Dendritic cell treated with granulocyte-macrophage colony-stimulating factor and Interleukin-4, amounts not matched to agents 40 ng/mL and 50 ng/mL, for 4 days (primary cell): Measurements from ENCODE around the gene PCDHGC3.

Source experiments
- H3K27ac Mint-ChIP-seq: one replicate; pipeline ENCODE4 v1.8.0; 2022; ENCODE audit warnings: mild to moderate bottlenecking, mixed read lengths
- H3K27me3 Mint-ChIP-seq: one replicate; pipeline ENCODE4 v1.8.0; 2022; ENCODE audit warnings: mild to moderate bottlenecking, mixed read lengths
- H3K36me3 Mint-ChIP-seq: one replicate; pipeline ENCODE4 v1.8.0; 2022; ENCODE audit warnings: low read depth, mixed read lengths
- H3K4me1 Mint-ChIP-seq: one replicate; pipeline ENCODE4 v1.8.0; 2022; ENCODE audit warnings: low read depth, mixed read lengths
- H3K4me3 Mint-ChIP-seq: one replicate; pipeline ENCODE4 v1.8.0; 2022; ENCODE audit warnings: mild to moderate bottlenecking, moderate library complexity, mixed read lengths
- H3K9me3 Mint-ChIP-seq: one replicate; pipeline ENCODE4 v1.8.0; 2022; ENCODE audit warnings: mixed read lengths
- intact Hi-C: fragments of 100-400 bp; cut with micrococcal nuclease; formaldehyde crosslinking; loops from one replicate; pipeline ENCODE4 v1.15.0; 2022

PCDHGC3 gene

DNA sequence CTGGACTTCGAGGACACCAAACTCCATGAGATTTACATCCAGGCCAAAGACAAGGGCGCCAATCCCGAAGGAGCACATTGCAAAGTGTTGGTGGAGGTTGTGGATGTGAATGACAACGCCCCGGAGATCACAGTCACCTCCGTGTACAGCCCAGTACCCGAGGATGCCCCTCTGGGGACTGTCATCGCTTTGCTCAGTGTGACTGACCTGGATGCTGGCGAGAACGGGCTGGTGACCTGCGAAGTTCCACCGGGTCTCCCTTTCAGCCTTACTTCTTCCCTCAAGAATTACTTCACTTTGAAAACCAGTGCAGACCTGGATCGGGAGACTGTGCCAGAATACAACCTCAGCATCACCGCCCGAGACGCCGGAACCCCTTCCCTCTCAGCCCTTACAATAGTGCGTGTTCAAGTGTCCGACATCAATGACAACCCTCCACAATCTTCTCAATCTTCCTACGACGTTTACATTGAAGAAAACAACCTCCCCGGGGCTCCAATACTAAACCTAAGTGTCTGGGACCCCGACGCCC is 1.3 kb downstream of the PCDHGC3 start:
- intact Hi-C loops: no loop called here
- Mint-ChIP-seq H3K4me3 (no peak overlapping the region), H3K4me1 (peaks cover 23% of the 10 kb centered on the region), H3K27ac (no peak overlapping the region), H3K9me3 (no peaks in the 10 kb centered on the region), H3K27me3 (peaks cover 69% of the 10 kb centered on the region), H3K36me3 (no peaks in the 10 kb centered on the region)

DNA sequence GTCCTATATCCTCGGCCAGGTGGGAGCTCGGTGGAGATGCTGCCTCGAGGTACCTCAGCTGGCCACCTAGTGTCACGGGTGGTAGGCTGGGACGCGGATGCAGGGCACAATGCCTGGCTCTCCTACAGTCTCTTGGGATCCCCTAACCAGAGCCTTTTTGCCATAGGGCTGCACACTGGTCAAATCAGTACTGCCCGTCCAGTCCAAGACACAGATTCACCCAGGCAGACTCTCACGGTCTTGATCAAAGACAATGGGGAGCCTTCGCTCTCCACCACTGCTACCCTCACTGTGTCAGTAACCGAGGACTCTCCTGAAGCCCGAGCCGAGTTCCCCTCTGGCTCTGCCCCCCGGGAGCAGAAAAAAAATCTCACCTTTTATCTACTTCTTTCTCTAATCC is 2.0 kb downstream of the PCDHGC3 start:
- Mint-ChIP-seq H3K36me3 (no peaks in the 10 kb centered on the region), H3K4me3 (no peak overlapping the region), H3K27ac (no peak overlapping the region), H3K4me1 (peaks cover 23% of the 10 kb centered on the region), H3K27me3 (peaks cover 73% of the 10 kb centered on the region), H3K9me3 (no peaks in the 10 kb centered on the region)
- intact Hi-C loops: no loop called here

DNA sequence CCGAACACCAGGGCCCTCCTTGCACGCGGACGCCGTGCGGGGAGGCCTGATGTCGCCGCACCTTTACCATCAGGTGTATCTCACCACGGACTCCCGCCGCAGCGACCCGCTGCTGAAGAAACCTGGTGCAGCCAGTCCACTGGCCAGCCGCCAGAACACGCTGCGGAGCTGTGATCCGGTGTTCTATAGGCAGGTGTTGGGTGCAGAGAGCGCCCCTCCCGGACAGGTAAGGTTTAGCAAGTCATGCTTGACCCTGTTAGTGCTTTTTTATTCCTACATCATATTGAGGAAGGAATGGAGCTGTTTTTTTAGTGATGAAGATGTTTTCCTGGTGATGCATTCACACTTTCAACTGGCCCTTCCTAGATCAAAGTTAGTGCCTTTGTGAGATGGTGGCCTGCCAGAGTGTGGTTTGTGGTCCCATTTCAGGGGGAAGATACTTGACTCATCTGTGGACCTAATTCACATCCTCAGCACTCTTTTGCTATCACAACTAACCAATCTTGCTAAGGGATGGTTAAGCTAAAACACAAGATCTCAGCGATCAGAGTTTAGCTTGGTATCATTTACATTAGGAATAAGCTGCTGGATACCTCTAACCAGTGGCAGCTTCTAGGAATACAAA is 2.7 kb downstream of the PCDHGC3 start:
- Mint-ChIP-seq H3K27ac (no peak overlapping the region), H3K4me1 (peaks cover 23% of the 10 kb centered on the region), H3K4me3 (no peak overlapping the region), H3K36me3 (no peaks in the 10 kb centered on the region), H3K9me3 (no peaks in the 10 kb centered on the region), H3K27me3 (peaks cover 78% of the 10 kb centered on the region)
- intact Hi-C loops: no loop called here

DNA sequence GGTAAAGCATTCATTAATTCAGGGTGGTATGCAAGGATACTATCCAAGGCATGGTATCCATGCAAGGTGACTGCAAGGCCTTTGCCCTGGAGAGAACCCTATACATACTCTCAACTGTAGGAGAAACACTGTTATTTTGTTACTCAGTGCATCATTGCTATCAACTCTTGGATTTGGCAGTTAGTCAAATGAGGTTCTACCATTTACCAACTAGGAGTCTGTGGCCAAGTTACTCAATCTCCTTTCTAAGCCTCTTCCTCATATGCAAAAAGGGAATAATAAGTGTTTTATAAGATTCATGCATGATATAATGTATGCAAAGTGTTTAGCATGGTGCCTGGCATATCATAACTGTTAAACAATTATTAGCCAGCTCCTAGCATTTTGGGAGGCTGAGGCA is 4.0 kb downstream of the PCDHGC3 start:
- Mint-ChIP-seq H3K4me3 (no peak overlapping the region), H3K27me3 (peaks cover 80% of the 10 kb centered on the region), H3K27ac (no peak overlapping the region), H3K9me3 (no peaks in the 10 kb centered on the region), H3K36me3 (no peaks in the 10 kb centered on the region), H3K4me1 (peaks cover 26% of the 10 kb centered on the region)
- intact Hi-C loops: no loop called here

DNA sequence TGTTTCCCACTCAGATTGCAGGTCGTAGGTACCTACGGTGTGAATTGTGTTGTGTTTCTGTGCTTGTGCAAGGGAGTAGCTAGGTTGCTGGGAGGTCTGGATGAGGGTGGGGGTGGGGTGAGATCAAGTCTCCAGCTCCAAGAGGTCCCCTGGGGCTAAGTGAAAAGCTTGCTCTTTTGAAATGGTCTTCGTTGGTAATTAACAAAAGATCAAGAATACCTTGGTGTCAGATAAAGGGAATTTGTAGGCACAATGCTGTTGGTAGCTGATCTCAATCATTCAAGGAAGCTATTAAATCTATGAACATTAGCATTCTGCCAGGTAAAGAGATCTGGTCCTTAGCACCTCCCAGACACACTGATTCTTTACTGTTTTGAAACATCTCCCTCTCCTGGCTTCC is 8.1 kb downstream of the PCDHGC3 start:
- Mint-ChIP-seq H3K4me1 (peaks cover 8% of the 10 kb centered on the region), H3K27ac (no peak overlapping the region), H3K36me3 (no peaks in the 10 kb centered on the region), H3K9me3 (no peaks in the 10 kb centered on the region), H3K4me3 (no peak overlapping the region), H3K27me3 (peaks cover 79% of the 10 kb centered on the region)
- intact Hi-C loops: no loop called here

DNA sequence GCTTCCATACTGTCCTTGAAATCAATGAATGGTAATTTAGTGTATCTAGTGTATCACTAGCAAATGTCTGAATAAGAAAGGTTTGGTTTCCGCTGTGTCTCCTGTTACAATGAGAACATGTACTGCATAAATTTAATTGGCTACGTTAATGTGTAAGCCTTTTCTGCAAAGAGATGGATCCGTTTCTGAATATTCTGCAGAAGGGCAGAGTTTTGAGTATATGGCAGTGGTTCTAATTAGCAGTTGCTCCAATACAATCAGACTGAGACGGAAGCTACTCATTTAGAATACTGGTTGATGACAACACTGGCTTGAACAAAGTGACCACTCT is 8.5 kb downstream of the PCDHGC3 start:
- Mint-ChIP-seq H3K27ac (no peak overlapping the region), H3K4me1 (peaks cover 8% of the 10 kb centered on the region), H3K9me3 (no peaks in the 10 kb centered on the region), H3K27me3 (peaks cover 81% of the 10 kb centered on the region), H3K36me3 (no peaks in the 10 kb centered on the region), H3K4me3 (no peak overlapping the region)
- intact Hi-C loops: no loop called here

DNA sequence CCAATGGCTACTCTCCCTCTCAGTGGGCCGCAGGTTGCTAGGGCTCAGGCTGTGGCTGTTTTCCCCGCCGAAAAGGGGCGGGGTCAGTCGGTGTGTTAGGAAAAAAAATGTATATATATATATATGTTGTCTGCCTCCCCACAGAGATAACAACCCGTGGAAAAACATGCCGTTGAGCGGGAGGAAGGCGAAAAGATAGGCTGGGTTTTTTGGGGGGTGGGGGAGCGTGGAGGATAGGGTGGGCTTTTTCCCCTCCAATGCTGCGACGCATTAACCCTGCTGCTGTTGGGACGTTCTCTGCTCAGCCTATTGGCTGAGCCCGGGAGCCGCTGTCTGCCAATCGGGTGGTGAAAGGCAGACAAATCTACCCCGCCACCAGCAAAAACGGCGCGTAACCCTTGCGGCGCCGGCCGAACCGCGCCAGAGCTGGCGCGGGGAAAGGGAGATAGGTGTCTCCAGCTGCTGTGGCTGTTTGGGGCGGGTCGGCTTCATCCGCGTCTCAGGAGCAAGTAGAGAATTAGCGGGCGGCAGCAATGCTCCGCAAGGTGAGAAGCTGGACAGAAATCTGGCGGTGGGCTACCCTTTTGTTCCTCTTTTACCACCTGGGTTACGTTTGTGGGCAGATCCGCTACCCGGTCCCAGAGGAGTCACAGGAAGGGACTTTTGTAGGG is 9.0 kb downstream of the PCDHGC3 start, which contains the start of gene PCDHGC4:
Gene PCDHGC4, plus strand, starts transcription at position 390 of the 671 bp plus-strand sequence. Its CDS starts 144 bp downstream, at position 534.
- Mint-ChIP-seq H3K27me3 (peaks cover 83% of the 10 kb centered on the region), H3K9me3 (no peaks in the 10 kb centered on the region), H3K4me3 (no peak within 1 kb of the TSS), H3K36me3 (no peaks in the 10 kb centered on the region), H3K4me1 (peaks cover 8% of the 10 kb centered on the region), H3K27ac (no peak within 1 kb of the TSS)
- intact Hi-C loops: no loop called here

DNA sequence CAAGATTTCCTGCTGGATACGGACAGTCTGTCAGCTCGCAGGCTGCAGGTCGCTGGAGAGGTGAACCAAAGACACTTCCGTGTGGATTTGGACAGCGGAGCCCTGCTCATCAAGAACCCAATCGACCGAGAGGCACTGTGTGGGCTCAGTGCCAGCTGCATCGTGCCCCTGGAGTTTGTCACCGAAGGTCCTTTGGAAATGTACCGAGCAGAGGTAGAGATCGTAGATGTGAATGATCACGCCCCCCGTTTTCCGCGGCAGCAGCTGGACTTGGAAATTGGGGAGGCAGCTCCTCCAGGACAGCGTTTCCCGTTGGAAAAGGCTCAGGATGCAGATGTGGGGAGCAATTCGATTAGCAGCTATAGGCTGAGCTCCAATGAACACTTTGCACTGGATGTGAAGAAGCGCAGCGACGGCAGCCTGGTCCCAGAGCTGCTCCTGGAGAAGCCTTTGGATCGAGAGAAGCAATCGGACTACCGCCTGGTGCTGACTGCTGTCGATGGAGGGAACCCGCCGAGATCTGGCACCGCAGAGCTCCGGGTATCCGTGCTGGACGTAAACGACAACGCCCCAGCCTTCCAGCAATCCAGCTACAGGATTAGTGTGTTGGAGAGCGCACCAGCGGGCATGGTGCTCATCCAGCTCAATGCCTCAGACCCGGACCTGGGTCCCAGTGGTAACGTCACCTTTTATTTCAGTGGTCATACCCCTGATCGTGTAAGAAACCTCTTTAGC is 9.7 kb downstream of the PCDHGC3 start:
- intact Hi-C loops: no loop called here
- Mint-ChIP-seq H3K36me3 (no peaks in the 10 kb centered on the region), H3K27me3 (peaks cover 88% of the 10 kb centered on the region), H3K4me1 (peaks cover 8% of the 10 kb centered on the region), H3K9me3 (no peaks in the 10 kb centered on the region), H3K27ac (no peak overlapping the region), H3K4me3 (no peak overlapping the region)

DNA sequence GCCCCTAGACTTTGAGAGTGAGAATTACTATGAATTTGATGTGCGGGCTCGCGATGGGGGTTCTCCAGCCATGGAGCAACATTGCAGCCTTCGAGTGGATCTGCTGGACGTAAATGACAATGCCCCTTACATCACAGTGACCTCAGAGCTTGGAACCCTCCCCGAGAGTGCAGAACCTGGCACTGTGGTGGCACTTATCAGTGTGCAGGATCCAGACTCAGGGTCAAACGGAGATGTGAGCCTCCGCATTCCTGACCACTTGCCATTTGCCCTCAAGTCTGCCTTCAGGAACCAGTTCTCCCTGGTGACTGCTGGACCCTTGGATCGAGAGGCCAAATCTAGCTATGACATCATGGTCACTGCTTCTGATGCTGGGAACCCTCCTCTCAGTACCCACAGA is 10.3 kb downstream of the PCDHGC3 start:
- Mint-ChIP-seq H3K27ac (no peak overlapping the region), H3K4me3 (no peak overlapping the region), H3K4me1 (peaks cover 8% of the 10 kb centered on the region), H3K36me3 (no peaks in the 10 kb centered on the region), H3K9me3 (no peaks in the 10 kb centered on the region), H3K27me3 (peaks cover 89% of the 10 kb centered on the region)
- intact Hi-C loops: no loop called here

DNA sequence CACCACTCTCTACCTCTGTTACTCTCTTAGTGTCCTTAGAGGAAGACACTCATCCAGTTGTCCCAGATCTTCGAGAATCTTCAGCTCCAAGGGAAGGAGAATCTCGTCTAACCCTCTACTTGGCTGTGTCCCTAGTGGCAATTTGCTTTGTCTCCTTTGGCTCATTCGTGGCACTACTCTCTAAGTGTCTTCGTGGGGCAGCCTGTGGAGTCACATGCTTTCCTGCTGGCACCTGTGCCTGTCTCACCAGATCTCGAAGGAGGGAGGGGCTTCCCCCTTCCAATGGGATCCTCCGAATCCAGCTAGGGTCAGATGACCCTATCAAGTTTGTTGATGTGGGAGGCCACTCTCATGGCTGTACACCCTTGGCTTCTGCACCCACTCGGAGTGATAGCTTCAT is 11.4 kb downstream of the PCDHGC3 start:
- Mint-ChIP-seq H3K4me3 (no peak overlapping the region), H3K4me1 (peaks cover 13% of the 10 kb centered on the region), H3K9me3 (no peaks in the 10 kb centered on the region), H3K27me3 (peaks cover 95% of the 10 kb centered on the region), H3K27ac (no peak overlapping the region), H3K36me3 (no peaks in the 10 kb centered on the region)
- intact Hi-C loops: no loop called here

DNA sequence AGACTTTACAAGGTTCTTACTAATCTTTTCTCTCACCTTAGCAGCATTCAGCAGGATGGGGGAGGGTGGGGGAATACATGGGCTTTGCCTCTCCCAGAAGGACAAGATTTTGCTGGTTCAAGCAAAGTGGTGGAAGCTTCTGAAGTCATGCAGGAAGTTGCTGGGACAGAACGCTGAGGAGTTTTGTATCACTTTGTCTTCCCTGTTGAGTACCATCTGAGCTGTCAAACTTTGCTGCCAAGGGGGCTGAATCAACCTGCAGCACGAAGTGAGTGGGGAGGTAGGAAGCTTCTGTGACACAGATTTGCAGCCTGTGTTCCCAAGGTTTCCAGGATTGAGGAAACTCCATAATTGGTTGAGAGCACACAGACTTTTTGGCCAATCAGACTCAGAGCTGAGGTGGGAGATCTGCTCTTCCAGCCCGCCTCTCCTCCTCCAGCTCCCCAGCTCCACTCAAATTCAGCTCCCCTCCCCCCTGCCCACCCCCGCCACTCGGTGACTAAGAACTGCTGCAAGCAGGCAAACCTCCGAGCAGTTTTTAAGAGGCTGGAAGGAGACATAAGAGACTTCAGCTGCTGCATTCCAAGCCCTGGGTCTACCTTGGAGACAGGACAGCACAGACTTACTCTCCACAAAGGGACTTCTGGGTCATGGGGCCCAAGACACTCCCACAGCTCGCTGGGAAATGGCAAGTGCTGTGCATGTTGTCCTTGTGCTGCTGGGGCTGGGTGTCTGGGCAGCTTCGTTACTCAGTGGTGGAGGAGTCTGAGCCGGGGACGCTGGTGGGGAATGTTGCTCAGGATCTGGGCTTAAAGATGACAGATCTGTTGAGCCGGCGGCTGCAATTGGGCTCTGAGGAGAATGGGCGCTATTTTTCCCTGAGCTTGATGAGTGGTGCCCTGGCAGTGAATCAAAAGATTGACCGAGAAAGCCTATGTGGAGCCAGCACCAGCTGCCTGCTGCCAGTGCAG is 13.1 kb downstream of the PCDHGC3 start, which contains the start of gene PCDHGC5:
Gene PCDHGC5, plus strand, starts transcription at position 491 of the 971 bp plus-strand sequence. Its CDS starts 160 bp downstream, at position 651.
- no peaks in the 10 kb centered on the region for H3K36me3 Mint-ChIP-seq
- H3K9me3 Mint-ChIP-seq: no peaks in the 10 kb centered on the region
- peaks cover 14% of the 10 kb centered on the region for H3K4me1 Mint-ChIP-seq
- no peak within 1 kb of the TSS for H3K4me3 Mint-ChIP-seq
- intact Hi-C loops: no loop called here
- no peak within 1 kb of the TSS for H3K27ac Mint-ChIP-seq
- peaks cover 95% of the 10 kb centered on the region for H3K27me3 Mint-ChIP-seq

DNA sequence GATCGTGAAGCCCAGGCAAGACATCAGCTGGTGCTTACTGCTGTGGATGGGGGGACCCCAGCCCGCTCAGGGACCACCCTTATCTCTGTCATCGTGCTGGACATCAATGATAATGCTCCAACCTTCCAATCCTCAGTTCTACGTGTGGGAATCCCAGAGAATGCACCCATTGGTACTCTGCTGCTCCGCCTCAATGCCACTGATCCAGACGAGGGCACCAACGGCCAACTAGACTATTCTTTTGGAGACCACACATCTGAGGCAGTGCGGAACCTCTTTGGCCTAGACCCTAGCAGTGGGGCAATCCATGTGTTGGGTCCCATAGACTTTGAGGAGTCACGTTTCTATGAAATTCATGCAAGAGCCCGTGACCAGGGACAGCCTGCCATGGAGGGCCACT is 14.1 kb downstream of the PCDHGC3 start:
- H3K27me3 Mint-ChIP-seq: peaks cover 93% of the 10 kb centered on the region
- H3K27ac Mint-ChIP-seq: no peak overlapping the region
- peaks cover 11% of the 10 kb centered on the region for H3K4me1 Mint-ChIP-seq
- H3K9me3 Mint-ChIP-seq: no peaks in the 10 kb centered on the region
- no peaks in the 10 kb centered on the region for H3K36me3 Mint-ChIP-seq
- no peak overlapping the region for H3K4me3 Mint-ChIP-seq
- intact Hi-C loops: no loop called here

DNA sequence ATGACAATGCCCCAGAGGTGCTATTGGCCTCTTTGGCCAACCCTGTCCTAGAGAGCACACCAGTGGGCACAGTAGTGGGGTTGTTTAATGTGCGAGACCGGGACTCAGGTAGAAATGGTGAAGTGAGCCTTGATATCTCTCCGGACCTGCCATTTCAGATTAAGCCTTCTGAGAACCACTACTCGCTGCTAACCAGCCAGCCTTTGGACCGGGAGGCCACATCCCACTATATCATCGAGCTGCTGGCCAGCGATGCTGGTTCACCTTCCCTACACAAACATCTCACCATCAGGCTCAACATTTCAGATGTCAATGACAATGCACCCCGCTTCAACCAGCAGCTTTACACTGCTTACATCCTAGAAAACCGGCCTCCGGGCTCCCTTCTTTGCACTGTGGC is 14.5 kb downstream of the PCDHGC3 start:
- Mint-ChIP-seq H3K9me3 (no peaks in the 10 kb centered on the region), H3K36me3 (no peaks in the 10 kb centered on the region), H3K27me3 (peaks cover 93% of the 10 kb centered on the region), H3K4me3 (no peak overlapping the region), H3K27ac (no peak overlapping the region), H3K4me1 (peaks cover 6% of the 10 kb centered on the region)
- intact Hi-C loops: no loop called here
